CMK (cell line): ENCODE data around the gene RRP12.

Experiments
- DNase-seq: peaks from one replicate; pipeline ENCODE4 v3.0.0-alpha.2; 2010; ENCODE audit warnings: low read depth

Gene RRP12

GRCh38 chr10:97312897-97313296 lies 88.2 kb downstream of the RRP12 start:
- no peak for DNase-seq

- no peak for DNase-seq
Measured at GRCh38 chr10:97311111-97311626, 90.0 kb downstream of the RRP12 start.

GRCh38 chr10:97307866-97308780 lies 93.0 kb downstream of the RRP12 start:
- no peak for DNase-seq

GRCh38 chr10:97307441-97307840 lies 93.7 kb downstream of the RRP12 start:
- DNase-seq = no peak
